GM12878 (cell line): Measurements from ENCODE around the gene DCTN2.

Source experiments
- BCL11A ChIP-seq: IDR thresholded peaks from 2 replicates; pipeline ENCODE4 v1.6.1; 2011; ENCODE audit warnings: low read depth, low read length
- CBX3 ChIP-seq: fragments of 200-600 bp; sonication (generic); IDR thresholded peaks from 2 replicates; pipeline ENCODE4 v1.6.1; 2016; ENCODE audit warnings: low read depth, borderline replicate concordance
- CHD1 ChIP-seq: IDR thresholded peaks from 2 replicates; pipeline ENCODE4 v1.6.1; 2012; ENCODE audit warnings: low read depth, low read length, improper control_type of control experiment
- CREB1 ChIP-seq: IDR thresholded peaks from 2 replicates; pipeline ENCODE4 v1.6.1; 2012; ENCODE audit warnings: low read depth, mild to moderate bottlenecking, inconsistent platforms
- CTCF ChIP-seq, 3 experiments: IDR thresholded peaks in 2 of 3; conservative IDR thresholded peaks in 1 of 3; 2 replicates each; pipeline ENCODE4 v1.5.1; 2011; ENCODE audit warnings: low read depth in 3 of 3, low read length in 3 of 3, mild to moderate bottlenecking in 3 of 3, control low read depth in 2 of 3, moderate library complexity in 2 of 3, inconsistent platforms in 1 of 3, mixed read lengths in 1 of 3; ENCODE audit not compliant: control insufficient read depth in 2 of 3, insufficient read depth in 1 of 3; ENCODE audit errors: extremely low read depth in 1 of 3
- EP300 ChIP-seq, 2 experiments: fragments of 150-350 bp in 1 of 2; IDR thresholded peaks; 2 replicates each; pipeline ENCODE4 v1.6.1; 2011 to 2012; ENCODE audit warnings: low read depth in 2 of 2, low read length in 2 of 2, borderline replicate concordance in 1 of 2, improper control_type of control experiment in 1 of 2, inconsistent platforms in 1 of 2; ENCODE audit not compliant: control insufficient read depth in 1 of 2
- POLR2AphosphoS2 ChIP-seq: IDR thresholded peaks from 2 replicates; pipeline ENCODE4 v1.6.1; 2011; ENCODE audit warnings: low read depth, mild to moderate bottlenecking, low read length, improper control_type of control experiment, moderate library complexity
- POLR2AphosphoS5 ChIP-seq: IDR thresholded peaks from 2 replicates; pipeline ENCODE4 v1.6.1; 2011; ENCODE audit warnings: mild to moderate bottlenecking, low read length, inconsistent platforms
- SMC3 ChIP-seq: IDR thresholded peaks from 2 replicates; pipeline ENCODE4 v1.6.1; 2011; ENCODE audit warnings: low read length, improper control_type of control experiment, borderline replicate concordance
- TAF1 ChIP-seq: IDR thresholded peaks from 2 replicates; pipeline ENCODE4 v1.6.1; 2011; ENCODE audit warnings: mild to moderate bottlenecking, low read depth, low read length, borderline replicate concordance
- TARDBP ChIP-seq: IDR thresholded peaks from 2 replicates; pipeline ENCODE4 v1.6.1; 2016; ENCODE audit warnings: borderline replicate concordance
- TF ChIP-seq, protein P1 (sequence below): IDR thresholded peaks from 2 replicates; pipeline ENCODE4 v1.6.1; 2011; ENCODE audit warnings: mild to moderate bottlenecking, low read depth, low read length, moderate library complexity; ENCODE audit not compliant: insufficient replicate concordance
- TF ChIP-seq, protein P2 (sequence below): IDR thresholded peaks from 2 replicates; pipeline ENCODE4 v1.6.1; 2012; ENCODE audit warnings: low read depth, low read length, improper control_type of control experiment

DNA sequence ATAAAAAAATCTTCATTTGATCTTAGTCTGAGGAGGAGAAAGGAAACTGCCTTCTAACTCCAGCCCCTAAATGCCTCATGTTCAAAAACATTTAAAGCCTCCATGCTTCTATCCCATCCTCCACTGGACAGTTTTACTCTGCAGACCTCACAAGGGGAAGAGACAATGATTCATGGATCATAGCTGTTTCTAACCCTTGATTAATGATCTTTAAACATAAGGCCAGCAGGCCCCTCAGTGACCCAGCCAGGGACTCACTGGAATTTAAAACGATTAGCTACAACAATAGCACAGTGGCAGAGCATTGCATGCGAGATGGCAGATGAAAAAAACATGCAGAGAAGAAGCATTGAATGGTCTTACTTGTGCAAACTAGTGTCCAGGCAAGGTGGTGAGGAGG lies 6.0 kb downstream of the DCTN2 start:
- TF ChIP-seq CTCF (IDR thresholded peaks at IDR 0.05 in 2 of 3, conservative IDR thresholded peaks at IDR 0.05 in 1 of 3; ENCODE audit: control insufficient read depth in 2 of 3, extremely low read depth in 1 of 3, insufficient read depth in 1 of 3, low read depth in 3 of 3, low read length in 3 of 3) = no peak
- TF ChIP-seq TAF1 = no peak
- TF ChIP-seq POLR2AphosphoS5 = no peak
- TF ChIP-seq POLR2AphosphoS2 = no peak
- no peak for TF ChIP-seq CREB1
- no peak for TF ChIP-seq CBX3
- TF ChIP-seq SMC3 = no peak
- TF ChIP-seq, protein P1, sequence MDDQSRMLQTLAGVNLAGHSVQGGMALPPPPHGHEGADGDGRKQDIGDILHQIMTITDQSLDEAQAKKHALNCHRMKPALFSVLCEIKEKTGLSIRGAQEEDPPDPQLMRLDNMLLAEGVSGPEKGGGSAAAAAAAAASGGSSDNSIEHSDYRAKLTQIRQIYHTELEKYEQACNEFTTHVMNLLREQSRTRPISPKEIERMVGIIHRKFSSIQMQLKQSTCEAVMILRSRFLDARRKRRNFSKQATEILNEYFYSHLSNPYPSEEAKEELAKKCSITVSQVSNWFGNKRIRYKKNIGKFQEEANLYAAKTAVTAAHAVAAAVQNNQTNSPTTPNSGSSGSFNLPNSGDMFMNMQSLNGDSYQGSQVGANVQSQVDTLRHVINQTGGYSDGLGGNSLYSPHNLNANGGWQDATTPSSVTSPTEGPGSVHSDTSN = no peak
- no peak for TF ChIP-seq EP300 (IDR thresholded peaks at IDR 0.05; ENCODE audit: borderline replicate concordance in 1 of 2, control insufficient read depth in 1 of 2, low read depth in 2 of 2, low read length in 2 of 2)
- TF ChIP-seq, protein P2, sequence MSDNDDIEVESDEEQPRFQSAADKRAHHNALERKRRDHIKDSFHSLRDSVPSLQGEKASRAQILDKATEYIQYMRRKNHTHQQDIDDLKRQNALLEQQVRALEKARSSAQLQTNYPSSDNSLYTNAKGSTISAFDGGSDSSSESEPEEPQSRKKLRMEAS = no peak
- TF ChIP-seq CHD1 = no peak
- TF ChIP-seq BCL11A = no peak
- TF ChIP-seq TARDBP = no peak
